Liver (tissue), 9 donors: ENCODE measurements around the gene FAM76B. TPM values are rescaled to one million over a fixed set of nuclear protein-coding genes. Genes with fewer than 3 reads are reported as not detected.

Experiments
- DNase-seq: peaks from one replicate; pipeline ENCODE4 v3.0.0-alpha.2; 2017; ENCODE audit warnings: low spot score
- H3K27ac ChIP-seq, 2 donors: one replicate each; pipeline ENCODE4 v1.7.0; 2013; ENCODE audit warnings: inconsistent platforms in 2 of 2, low read length in 2 of 2, control low read depth in 1 of 2, low read depth in 1 of 2, mild to moderate bottlenecking in 1 of 2
- H3K27me3 ChIP-seq, 4 donors: one replicate each; pipeline versions ENCODE4 v1.6.1 to v1.7.0; 2013; ENCODE audit warnings: low read length in 3 of 4, inconsistent platforms in 1 of 4, mild to moderate bottlenecking in 1 of 4, moderate library complexity in 1 of 4; ENCODE audit not compliant: control insufficient read depth in 4 of 4, insufficient read depth in 4 of 4
- H3K36me3 ChIP-seq, 4 donors: one replicate each; pipeline versions ENCODE4 v1.6.1 to v1.7.0; 2013; ENCODE audit warnings: low read length in 3 of 4, mild to moderate bottlenecking in 3 of 4, low read depth in 1 of 4, moderate library complexity in 1 of 4; ENCODE audit not compliant: control insufficient read depth in 4 of 4, insufficient read depth in 3 of 4
- H3K4me1 ChIP-seq, 4 donors: one replicate each; pipeline versions ENCODE4 v1.6.1 to v1.7.0; 2013; ENCODE audit warnings: low read length in 3 of 4, mild to moderate bottlenecking in 3 of 4, moderate library complexity in 1 of 4; ENCODE audit not compliant: control insufficient read depth in 4 of 4, insufficient read depth in 4 of 4
- H3K4me3 ChIP-seq, 3 donors: one replicate each; pipeline versions ENCODE4 v1.6.1 to v1.7.0; 2013; ENCODE audit warnings: low read length in 3 of 3, control low read depth in 1 of 3, low read depth in 1 of 3, mild to moderate bottlenecking in 1 of 3
- H3K9ac ChIP-seq, 2 donors: one replicate each; pipeline ENCODE4 v1.7.0; 2013; ENCODE audit warnings: low read length in 2 of 2, mild to moderate bottlenecking in 2 of 2, moderate library complexity in 2 of 2, control low read depth in 1 of 2, low read depth in 1 of 2
- H3K9me3 ChIP-seq, 4 donors: one replicate each; pipeline versions ENCODE4 v1.6.1 to v1.7.0; 2013; ENCODE audit warnings: low read length in 3 of 4; ENCODE audit not compliant: control insufficient read depth in 4 of 4
- EGR1 ChIP-seq, 2 donors: IDR thresholded peaks; 2 replicates each; pipeline ENCODE4 v1.6.1; 2016 to 2018; ENCODE audit warnings: antibody characterized with exemption in 2 of 2, low read depth in 2 of 2
- FOXA1 ChIP-seq: IDR thresholded peaks from 2 replicates; pipeline ENCODE4 v1.6.1; 2016; ENCODE audit warnings: antibody characterized with exemption
- FOXA2 ChIP-seq: IDR thresholded peaks from 2 replicates; pipeline ENCODE4 v1.6.1; 2016; ENCODE audit warnings: antibody characterized with exemption
- GABPA ChIP-seq, 2 donors: IDR thresholded peaks in 1 of 2; conservative IDR thresholded peaks in 1 of 2; 2 replicates each; pipeline ENCODE4 v1.6.1; 2016; ENCODE audit warnings: antibody characterized with exemption in 2 of 2, mild to moderate bottlenecking in 1 of 2, moderate library complexity in 1 of 2
- HNF4A ChIP-seq, 2 donors: conservative IDR thresholded peaks; 2 replicates each; pipeline ENCODE4 v1.6.1; 2016; ENCODE audit warnings: antibody characterized with exemption in 2 of 2, mild to moderate bottlenecking in 2 of 2
- HNF4G ChIP-seq: IDR thresholded peaks from 2 replicates; pipeline ENCODE4 v1.6.1; 2016; ENCODE audit warnings: antibody characterized with exemption
- JUND ChIP-seq, 2 donors: IDR thresholded peaks; 2 replicates each; pipeline ENCODE4 v1.6.1; 2016; ENCODE audit warnings: antibody characterized with exemption in 2 of 2
- NR2F2 ChIP-seq: IDR thresholded peaks from 2 replicates; pipeline ENCODE4 v1.6.1; 2016; ENCODE audit warnings: antibody characterized with exemption
- RAD21 ChIP-seq, 2 donors: IDR thresholded peaks; 2 replicates each; pipeline ENCODE4 v1.6.1; 2016; ENCODE audit warnings: antibody characterized with exemption in 2 of 2, mild to moderate bottlenecking in 2 of 2
- RXRA ChIP-seq, 2 donors: IDR thresholded peaks; 2 replicates each; pipeline ENCODE4 v1.6.1; 2017 to 2018; ENCODE audit warnings: antibody characterized with exemption in 2 of 2, mild to moderate bottlenecking in 1 of 2
- SP1 ChIP-seq: IDR thresholded peaks from 2 replicates; pipeline ENCODE4 v1.6.1; 2018; ENCODE audit warnings: antibody characterized with exemption, mild to moderate bottlenecking
- TAF1 ChIP-seq: conservative IDR thresholded peaks from 2 replicates; pipeline ENCODE4 v1.6.1; 2016; ENCODE audit warnings: antibody characterized with exemption, mild to moderate bottlenecking
- YY1 ChIP-seq: IDR thresholded peaks from 2 replicates; pipeline ENCODE4 v1.6.1; 2016; ENCODE audit warnings: antibody characterized with exemption, mild to moderate bottlenecking
- WGBS: extraction: QIAGEN DNeasy Blood & Tissue Kit; methylation state at CpG from one replicate; pipeline ENCODE4 v1.1.7; 2013; 5-methylcytosine and 5-hydroxymethylcytosine counted together
- polyA plus RNA-seq, 2 donors: library from polyadenylated mRNA; stranded (reverse) in 1 of 2; unstranded in 1 of 2; fragments of 200-250 nt in 1 of 2; fragments of >200 nt in 1 of 2; fragmentation: Nextera tagmentation in 1 of 2; extraction: Ambion mirVana in 1 of 2; gene quantifications; one replicate each; pipeline versions ENCODE4 v1.2.1 to v1.2.3, GENCODE V29; 2013 to 2015
- total RNA-seq, 2 donors: library from RNA; depleted of rRNA; stranded (reverse); fragments of >200 nt; gene quantifications; one replicate each; pipeline ENCODE4 v1.2.3, GENCODE V29; 2014
- TF ChIP-seq, protein P1 (sequence below): fragments of 150-350 bp; IDR thresholded peaks from 2 replicates; pipeline ENCODE4 v1.5.1; 2017; ENCODE audit warnings: improper control_type of control experiment, low read depth, low read length; ENCODE audit not compliant: missing input control
- TF ChIP-seq, protein P2 (sequence below): IDR thresholded peaks from 2 replicates; pipeline ENCODE4 v1.6.1; 2016; ENCODE audit warnings: antibody characterized with exemption
- TF ChIP-seq, protein P3 (sequence below): IDR thresholded peaks from 2 replicates; pipeline ENCODE4 v1.6.1; 2016; ENCODE audit warnings: antibody characterized with exemption
- TF ChIP-seq, protein P4 (sequence below): IDR thresholded peaks from 2 replicates; pipeline ENCODE4 v1.6.1; 2016; ENCODE audit warnings: antibody characterized with exemption
- TF ChIP-seq, protein P5 (sequence below): IDR thresholded peaks from 2 replicates; pipeline ENCODE4 v1.6.1; 2016; ENCODE audit warnings: antibody characterized with exemption, mild to moderate bottlenecking
- donor health status: healthy.
- donor health status: healthy.
- donor health status: healthy.
- donor health status: healthy.
- donor health status: healthy.

FAM76B gene
- total and polyA plus RNA-seq, 4 donors = 5.0 to 62.9 (median 19.3) TPM

DNA sequence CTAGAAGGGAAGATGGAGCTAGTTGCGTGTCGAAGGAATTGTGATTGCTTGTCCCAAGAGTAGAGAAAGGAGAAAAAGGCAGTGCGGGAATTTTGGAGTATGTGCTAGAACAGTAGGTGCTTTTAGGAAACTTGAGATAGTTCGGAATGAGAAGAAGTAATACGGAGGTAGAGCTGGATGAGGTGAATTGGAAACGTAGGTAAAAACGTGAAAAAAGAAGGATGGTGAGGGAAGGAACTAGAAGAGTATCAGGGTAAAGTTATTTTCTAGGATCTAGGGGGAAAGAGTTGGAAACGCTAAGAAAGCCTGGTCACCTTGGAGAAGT is 2.1 kb upstream of the FAM76B start (continued):
- TF ChIP-seq, protein P1, sequence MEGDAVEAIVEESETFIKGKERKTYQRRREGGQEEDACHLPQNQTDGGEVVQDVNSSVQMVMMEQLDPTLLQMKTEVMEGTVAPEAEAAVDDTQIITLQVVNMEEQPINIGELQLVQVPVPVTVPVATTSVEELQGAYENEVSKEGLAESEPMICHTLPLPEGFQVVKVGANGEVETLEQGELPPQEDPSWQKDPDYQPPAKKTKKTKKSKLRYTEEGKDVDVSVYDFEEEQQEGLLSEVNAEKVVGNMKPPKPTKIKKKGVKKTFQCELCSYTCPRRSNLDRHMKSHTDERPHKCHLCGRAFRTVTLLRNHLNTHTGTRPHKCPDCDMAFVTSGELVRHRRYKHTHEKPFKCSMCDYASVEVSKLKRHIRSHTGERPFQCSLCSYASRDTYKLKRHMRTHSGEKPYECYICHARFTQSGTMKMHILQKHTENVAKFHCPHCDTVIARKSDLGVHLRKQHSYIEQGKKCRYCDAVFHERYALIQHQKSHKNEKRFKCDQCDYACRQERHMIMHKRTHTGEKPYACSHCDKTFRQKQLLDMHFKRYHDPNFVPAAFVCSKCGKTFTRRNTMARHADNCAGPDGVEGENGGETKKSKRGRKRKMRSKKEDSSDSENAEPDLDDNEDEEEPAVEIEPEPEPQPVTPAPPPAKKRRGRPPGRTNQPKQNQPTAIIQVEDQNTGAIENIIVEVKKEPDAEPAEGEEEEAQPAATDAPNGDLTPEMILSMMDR = no peak
- TF ChIP-seq, protein P2, sequence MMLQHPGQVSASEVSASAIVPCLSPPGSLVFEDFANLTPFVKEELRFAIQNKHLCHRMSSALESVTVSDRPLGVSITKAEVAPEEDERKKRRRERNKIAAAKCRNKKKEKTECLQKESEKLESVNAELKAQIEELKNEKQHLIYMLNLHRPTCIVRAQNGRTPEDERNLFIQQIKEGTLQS = no peak
- TF ChIP-seq FOXA2 (no peak), SP1 (no peak), HNF4A (conservative IDR thresholded peaks at IDR 0.05) (no peak), FOXA1 (no peak), JUND (IDR thresholded peaks at IDR 0.05) (no peak), YY1 (no peak)
- TF ChIP-seq, protein P3, sequence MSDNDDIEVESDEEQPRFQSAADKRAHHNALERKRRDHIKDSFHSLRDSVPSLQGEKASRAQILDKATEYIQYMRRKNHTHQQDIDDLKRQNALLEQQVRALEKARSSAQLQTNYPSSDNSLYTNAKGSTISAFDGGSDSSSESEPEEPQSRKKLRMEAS = no peak

DNA sequence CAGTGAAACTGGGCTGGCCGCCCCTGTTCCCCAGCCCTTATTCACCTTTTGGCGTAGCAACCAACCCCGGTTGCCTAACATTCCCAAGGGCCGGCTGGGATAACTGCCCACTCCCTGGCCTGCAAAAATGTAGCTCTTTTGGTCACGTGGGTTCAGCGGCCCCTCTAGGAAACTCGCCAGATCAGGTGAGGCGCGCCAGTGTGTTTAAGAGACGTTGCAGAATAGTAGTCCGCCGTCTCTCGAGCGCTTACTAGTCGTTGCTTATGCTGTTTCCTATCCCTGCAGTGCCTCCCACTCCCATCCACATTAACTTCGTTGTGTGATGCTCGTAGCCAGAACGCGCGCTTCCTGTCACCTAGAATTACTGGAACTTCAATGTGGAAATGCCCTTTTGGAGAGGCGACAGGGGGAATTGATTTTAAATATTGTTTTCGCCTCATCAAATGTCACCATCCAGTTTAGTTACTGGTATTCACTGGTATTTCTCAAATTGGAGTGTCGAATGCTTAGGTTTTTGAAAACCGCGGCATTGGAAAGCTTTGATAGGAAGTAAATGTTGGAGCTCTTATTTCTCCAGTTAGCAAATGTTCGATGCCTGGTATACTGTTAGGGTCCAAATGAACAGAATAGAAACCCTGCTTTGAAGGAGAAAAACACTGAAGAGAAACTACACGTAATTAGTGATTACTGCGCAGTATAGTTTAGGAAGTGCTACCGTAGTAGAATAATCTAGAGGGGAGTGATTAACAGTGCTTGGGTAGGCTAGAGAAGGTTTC is 1.5 kb upstream of the FAM76B start:
- Histone ChIP-seq H3K27ac (peak overlapping the region; percentile 99), H3K27me3 (no peaks in the 10 kb centered on the region), H3K9ac (peak overlapping the region; percentile 61 to 100), H3K4me3 (peak overlapping the region; percentile 86 to 96 (median 93)), H3K9me3 (no peaks in the 10 kb centered on the region), H3K4me1 (peaks cover 7 to 42% (median 19%) of the 10 kb centered on the region in 4 donors), H3K36me3 (peaks cover 2 to 7% (median 5%) of the 10 kb centered on the region in 4 donors)
- DNase-seq = peak; percentile 73
- TF ChIP-seq FOXA1 = no peak
- TF ChIP-seq, protein P4, sequence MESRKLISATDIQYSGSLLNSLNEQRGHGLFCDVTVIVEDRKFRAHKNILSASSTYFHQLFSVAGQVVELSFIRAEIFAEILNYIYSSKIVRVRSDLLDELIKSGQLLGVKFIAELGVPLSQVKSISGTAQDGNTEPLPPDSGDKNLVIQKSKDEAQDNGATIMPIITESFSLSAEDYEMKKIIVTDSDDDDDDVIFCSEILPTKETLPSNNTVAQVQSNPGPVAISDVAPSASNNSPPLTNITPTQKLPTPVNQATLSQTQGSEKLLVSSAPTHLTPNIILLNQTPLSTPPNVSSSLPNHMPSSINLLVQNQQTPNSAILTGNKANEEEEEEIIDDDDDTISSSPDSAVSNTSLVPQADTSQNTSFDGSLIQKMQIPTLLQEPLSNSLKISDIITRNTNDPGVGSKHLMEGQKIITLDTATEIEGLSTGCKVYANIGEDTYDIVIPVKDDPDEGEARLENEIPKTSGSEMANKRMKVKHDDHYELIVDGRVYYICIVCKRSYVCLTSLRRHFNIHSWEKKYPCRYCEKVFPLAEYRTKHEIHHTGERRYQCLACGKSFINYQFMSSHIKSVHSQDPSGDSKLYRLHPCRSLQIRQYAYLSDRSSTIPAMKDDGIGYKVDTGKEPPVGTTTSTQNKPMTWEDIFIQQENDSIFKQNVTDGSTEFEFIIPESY = peak; percentile 35
- TF ChIP-seq EGR1 (IDR thresholded peaks at IDR 0.05; ENCODE audit: low read depth in 2 of 2) = peak in 1 of 2 donors; percentile 16
- TF ChIP-seq, protein P1 = no peak
- no peak for TF ChIP-seq JUND (IDR thresholded peaks at IDR 0.05)
- TF ChIP-seq, protein P3 = peak; percentile 62
- peak; percentile 50 to 52 for TF ChIP-seq RXRA (IDR thresholded peaks at IDR 0.05)
- TF ChIP-seq HNF4A (conservative IDR thresholded peaks at IDR 0.05) = peak; percentile 27 to 42
- peak; percentile 30 for TF ChIP-seq NR2F2
- TF ChIP-seq, protein P5, sequence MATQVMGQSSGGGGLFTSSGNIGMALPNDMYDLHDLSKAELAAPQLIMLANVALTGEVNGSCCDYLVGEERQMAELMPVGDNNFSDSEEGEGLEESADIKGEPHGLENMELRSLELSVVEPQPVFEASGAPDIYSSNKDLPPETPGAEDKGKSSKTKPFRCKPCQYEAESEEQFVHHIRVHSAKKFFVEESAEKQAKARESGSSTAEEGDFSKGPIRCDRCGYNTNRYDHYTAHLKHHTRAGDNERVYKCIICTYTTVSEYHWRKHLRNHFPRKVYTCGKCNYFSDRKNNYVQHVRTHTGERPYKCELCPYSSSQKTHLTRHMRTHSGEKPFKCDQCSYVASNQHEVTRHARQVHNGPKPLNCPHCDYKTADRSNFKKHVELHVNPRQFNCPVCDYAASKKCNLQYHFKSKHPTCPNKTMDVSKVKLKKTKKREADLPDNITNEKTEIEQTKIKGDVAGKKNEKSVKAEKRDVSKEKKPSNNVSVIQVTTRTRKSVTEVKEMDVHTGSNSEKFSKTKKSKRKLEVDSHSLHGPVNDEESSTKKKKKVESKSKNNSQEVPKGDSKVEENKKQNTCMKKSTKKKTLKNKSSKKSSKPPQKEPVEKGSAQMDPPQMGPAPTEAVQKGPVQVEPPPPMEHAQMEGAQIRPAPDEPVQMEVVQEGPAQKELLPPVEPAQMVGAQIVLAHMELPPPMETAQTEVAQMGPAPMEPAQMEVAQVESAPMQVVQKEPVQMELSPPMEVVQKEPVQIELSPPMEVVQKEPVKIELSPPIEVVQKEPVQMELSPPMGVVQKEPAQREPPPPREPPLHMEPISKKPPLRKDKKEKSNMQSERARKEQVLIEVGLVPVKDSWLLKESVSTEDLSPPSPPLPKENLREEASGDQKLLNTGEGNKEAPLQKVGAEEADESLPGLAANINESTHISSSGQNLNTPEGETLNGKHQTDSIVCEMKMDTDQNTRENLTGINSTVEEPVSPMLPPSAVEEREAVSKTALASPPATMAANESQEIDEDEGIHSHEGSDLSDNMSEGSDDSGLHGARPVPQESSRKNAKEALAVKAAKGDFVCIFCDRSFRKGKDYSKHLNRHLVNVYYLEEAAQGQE = peak; percentile 93
- peak; percentile 20 for TF ChIP-seq FOXA2
- peak in 1 of 2 donors; percentile 47 for TF ChIP-seq GABPA (IDR thresholded peaks at IDR 0.05 in 1 of 2, conservative IDR thresholded peaks at IDR 0.05 in 1 of 2)
- TF ChIP-seq YY1 = peak; percentile 9
- TF ChIP-seq, protein P2 = no peak
- TF ChIP-seq RAD21 (IDR thresholded peaks at IDR 0.05) = no peak
- TF ChIP-seq SP1 = peak; percentile 76
- TF ChIP-seq HNF4G = no peak
- TF ChIP-seq TAF1 = peak; percentile 98
- 2% methylated on average over 29 of the region's 29 CpGs for WGBS
